Right hindlimb (tissue), 1 donor: Measurements from ENCODE around the gene COL15A1.
"Not testable (repeated sequence)": the region's sequence is repeated elsewhere in the genome, so short reads cannot be mapped to it uniquely, and the experiment has no call there.

Source experiments
- DNase-seq: peaks from one replicate; pipeline ENCODE4 v3.0.0-alpha.2; 2018

Gene COL15A1

DNA sequence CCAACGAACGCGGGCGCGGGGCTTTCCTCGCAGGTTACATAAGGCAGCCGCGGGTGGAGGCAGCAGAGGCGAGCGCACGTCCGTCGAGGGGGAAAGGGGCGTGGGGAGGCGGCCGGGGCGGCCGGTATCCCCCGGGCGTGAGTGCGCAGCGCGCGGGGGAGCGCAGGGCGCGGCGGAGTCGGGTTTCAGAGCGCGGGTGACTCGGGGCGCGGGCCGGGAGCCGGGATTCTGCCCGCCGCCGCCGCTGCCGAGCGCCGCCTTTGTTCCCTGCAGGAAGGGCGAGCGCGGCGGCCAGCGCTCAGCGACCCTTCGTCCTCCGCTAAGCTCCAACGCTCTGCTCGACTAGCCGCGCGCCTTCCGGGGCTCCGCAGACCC is at the start of gene COL15A1:
COL15A1 (plus strand) TSS at position 226 of the 375 bp plus-strand sequence. CDS start 155 bp downstream, outside the sequence.
- DNase-seq, result peak; percentile 66

DNA sequence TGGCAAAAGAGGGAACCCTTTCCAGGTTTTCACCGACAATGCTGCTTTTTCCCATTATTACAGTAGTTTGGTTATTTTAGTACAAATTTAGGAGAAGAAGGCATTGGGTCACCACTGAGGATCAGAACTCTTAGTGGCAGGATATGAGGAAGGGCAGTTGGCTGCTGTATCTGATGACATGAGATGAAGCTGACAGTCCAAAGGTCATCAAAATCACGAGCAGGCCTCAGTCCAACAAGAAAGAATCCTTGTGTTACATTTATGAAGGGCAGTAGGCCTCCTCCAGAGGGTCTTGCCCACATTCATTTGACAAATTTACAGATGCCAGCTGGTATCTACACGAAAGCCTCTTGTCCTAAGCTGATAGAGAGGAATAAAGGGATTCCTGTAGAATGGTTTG is 49.5 kb upstream of the COL15A1 start:
- DNase-seq, result no peak

DNA sequence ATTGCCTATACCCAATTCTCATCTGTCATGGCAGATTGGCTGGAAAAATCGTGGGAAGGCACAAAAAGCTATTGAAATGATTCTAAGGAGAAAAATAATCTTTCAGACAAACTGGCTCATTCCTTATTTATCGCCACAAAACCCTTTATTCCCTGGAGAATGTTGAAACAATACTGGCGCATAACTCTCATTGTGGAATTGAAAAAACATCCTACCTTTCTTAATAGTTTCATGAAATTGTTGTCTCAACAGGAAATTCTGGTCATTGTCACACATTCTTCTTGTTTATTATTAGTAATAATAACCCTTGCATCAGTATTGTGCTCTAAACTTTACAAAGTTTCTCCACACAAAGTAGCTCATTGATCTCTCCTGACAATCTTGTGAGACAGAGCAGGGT is 48.9 kb upstream of the COL15A1 start:
- DNase-seq, result no peak

DNA sequence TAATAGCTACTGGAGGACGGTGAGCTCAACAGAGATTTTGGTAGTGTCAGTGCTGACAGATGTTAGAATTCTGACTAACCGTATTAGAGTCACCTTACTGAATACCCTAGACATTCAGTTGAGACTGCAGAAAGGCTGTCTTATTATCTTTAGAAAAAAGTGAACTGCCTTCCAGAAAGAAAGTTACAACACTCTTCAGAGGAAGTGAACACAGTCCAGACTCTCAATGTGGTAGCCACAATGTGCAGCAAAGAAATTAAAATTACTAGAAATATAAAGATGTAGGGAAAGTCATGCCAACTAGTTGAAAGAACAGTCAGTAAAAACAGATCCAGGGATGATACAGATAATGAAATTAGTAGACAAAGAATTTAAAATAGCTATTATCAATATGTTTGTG is 47.1 kb upstream of the COL15A1 start:
- DNase-seq, result no peak

DNA sequence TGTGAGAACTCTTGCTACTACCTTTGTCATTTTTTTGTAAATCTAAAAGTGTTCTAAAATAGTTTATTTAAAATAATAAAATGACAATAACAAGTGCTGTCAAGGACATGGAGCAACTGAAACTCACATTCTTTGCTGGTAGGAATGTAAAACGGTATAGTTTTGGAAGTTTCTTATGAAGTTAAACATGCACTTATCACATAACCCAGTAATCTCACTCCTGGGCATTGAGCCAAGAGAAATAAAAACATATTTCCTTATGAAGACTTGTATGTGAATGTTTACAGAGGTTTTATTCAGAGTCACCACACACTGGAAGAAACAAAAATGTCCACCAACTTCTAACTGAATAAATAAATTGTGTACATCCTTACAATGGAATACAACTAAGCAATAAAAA is 46.0 kb upstream of the COL15A1 start:
- DNase-seq, result no peak

DNA sequence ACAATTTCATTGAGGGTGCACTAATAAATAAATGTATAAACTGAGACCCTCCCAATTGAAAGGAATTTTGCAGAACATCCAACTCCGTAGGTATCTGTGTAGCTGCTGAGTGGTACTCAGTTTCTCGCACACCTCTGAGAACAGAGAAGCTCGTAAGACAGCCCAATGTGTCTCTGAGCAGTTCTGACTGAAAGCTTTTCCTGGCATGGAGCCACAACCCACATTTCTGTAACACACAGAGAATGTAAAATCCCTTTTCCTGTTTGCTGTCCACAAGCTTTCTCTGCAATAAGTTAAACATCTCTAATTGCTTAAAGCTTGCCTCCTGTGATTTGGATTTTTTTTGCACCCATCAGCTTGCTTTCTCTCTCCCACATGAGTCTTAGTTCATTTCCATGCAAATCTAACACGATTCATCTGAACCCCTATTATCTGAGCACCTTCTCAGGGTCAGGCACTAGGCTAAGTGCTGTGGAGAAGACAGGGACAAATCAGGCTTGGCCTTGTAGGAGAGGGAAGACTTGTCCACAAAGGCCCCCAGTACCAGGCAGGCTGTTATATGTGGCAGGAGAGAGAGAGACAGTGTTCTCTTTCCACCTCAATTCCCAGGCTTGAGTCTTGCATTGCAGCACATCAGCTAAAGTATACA is 44.2 kb upstream of the COL15A1 start:
- peak; percentile 65 for DNase-seq

DNA sequence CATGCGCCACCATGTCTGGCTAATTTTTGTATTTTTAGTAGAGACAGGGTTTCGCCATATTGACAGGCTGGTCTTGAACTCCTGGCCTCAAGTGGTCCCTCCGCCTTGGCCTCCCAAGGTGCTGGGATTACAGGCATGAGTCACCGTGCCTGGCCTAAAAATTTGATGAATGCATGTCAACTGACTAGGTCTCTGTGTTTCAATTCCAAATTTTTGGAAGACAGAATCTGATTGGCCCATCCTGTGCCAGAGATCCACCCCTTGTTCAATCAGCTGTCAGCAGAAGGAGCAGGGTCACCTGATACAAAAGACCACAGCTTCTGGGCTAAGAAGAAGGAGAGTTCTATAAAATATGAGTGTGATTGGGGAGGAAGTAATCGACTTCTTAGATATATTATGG is 43.5 kb upstream of the COL15A1 start:
- DNase-seq, result no peak

DNA sequence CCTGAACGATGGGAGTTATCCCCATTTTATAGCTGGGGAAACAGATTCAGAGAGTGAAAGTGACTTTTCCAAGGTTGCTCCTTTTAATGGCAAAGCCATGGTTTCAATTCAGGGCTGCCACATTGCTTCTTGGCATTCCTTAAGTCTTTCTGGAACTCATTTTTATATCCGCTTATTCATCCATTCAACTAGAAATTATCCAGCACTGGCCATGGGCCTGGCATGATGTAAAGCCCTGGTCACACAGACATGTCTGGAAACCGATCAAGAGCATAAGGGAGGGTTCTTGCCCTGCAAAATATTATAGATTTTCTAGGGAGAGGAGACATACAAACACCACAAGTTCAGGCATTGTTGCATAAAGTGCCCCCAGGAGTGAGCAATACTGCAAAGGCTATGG is 43.0 kb upstream of the COL15A1 start:
- DNase-seq, result no peak

DNA sequence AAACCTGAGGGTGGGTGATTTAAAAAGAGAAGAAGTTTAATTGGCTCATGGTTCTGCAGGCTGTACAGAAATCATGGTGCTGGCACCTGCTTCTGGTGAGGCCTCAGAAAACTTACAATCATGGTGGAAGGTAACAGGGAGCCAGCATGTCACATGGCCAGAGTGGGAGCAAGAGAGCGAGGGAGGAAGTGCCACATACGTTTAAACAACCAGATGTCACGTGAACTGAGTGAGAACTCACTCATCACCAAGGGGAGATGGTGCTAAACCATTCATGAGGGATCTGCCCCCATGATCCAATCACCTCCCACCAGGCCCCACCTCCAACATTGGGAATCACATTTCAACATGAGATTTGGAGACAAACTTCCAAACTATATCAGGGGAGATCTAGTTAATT is 41.9 kb upstream of the COL15A1 start:
- not testable (repeated sequence) for DNase-seq

DNA sequence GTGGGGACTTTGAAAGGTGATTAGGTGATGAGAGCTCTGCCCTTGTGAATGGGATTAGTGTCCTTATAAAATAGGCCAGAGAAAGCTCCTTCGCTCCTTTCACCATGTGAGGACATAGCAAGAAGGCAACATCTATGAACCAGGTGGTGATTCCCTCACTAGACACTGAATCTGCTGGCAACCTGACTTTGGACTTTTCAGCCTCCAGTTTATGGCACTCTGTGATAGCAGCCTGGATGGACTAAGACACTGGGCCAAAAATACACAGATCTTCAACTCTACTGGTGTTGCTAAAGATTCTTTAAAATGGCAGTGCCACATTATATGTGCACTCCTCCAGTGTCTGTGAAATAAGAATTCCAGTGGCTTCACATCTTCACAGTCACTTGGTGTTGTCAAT is 41.2 kb upstream of the COL15A1 start:
- DNase-seq, result no peak

DNA sequence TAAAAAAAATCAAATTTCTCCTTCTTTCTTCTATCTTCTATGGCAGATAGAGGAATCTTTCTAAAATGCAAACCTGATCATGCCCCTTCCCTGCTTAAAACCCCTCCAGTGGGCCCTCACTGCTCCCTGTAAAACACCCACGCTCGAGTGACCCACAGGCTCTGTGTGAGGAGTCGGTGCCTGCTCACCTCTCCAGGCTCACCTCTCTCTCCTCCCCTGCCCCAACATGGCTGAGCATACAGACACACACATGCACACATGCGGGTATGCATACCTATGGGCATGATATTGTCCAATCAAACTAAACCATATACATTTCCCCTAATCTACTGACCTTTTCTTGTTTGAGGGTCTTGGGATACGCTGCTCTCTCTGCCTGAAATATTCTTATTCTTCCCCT is 40.8 kb upstream of the COL15A1 start:
- DNase-seq, result no peak

DNA sequence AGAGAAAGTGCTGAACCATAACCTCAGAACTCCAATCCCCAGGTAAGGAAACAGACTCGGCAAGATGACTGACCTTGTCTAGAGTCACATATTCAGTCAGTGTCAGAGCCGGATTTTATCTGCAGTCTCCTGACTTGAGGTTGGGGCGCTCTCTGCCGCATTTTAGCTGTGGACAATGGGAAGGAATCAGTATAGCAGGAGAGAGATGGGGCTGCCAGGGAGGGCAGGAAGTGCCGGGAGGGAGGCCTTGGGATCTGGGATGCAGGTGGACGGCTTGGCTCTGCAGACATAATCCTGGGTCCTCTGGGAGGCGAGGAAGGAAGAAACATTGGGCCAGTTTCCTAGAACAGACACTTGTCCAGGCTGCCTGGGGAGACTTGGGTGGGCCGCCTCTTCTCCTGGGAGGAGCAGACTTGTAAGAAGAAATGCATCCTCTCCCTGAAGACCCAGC is 39.7 kb upstream of the COL15A1 start:
- DNase-seq, result peak; percentile 70

DNA sequence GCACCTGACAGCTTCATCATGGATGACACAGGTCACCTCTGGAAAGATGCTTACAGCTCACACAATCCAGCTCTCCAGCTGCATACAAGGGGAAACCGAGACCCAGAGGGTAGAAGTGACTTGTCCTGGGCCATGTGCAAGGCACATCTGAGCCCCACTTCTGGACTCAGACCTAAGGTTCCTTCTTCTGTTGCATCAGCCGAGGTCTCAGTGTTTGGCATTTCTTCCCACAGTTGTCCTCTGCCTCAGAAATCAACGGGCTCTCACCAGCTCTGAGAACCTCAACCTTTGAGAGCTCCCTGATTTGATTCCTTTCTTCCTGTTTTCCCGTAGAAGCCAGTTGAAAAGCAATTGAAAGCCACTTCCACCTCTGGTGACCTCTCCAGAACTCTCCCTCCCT is 38.7 kb upstream of the COL15A1 start:
- DNase-seq, result no peak

DNA sequence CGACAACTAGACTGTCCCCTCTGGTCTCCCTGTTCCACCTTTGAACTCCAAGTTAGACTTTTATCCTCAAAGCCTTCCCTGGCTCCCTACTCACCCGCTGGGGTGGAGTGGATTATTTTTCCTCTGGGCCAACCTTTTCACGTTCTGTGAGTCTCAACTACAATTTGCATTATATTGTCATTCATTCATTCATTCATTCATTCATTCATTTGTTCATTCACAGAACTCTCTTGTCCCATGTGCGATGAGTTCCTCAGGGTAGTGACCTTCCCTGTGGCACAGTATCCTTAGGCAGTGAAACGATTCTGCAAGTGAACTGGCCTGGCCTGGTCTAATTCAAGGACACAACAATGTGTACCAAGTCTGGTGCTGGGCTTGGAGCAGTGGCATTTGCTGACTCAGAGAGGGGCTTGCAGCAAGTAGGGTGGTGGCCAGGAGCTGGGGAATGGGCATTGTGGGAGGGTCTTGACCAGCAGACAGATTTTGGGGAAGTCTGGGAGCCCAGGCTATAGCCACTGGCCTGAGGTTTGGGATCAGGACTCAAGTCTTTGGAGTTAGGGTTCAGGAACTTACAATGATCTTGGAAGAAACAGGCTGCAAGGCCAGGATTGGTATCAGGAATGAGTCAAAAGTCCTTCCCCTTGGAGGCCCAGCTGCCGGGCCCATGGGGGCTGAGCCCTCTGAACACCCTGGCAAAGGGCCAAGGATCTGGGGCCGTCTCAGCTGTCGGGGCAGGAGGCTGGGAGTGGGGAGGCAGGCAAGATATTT is 37.2 kb upstream of the COL15A1 start:
- peak; percentile 64 for DNase-seq

DNA sequence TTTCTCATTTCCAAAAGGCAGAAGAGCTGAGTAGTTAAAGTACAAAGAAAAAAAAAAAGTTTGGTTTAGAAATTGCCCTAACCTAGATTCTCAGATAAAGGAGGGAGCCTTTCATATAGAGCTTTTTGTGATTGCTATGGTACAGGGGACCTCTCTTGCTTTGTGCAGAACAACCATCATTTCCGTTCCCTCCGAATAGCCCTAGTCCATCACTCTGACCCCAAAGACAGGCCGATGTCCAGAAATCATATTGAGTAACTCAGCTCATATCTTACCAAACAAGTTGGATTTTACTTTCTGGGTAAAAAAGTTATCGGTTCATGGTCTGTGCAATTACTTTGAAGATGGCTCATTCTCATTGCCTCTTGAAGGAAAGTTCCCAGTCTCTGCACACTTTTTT is 36.7 kb upstream of the COL15A1 start:
- DNase-seq, result no peak

DNA sequence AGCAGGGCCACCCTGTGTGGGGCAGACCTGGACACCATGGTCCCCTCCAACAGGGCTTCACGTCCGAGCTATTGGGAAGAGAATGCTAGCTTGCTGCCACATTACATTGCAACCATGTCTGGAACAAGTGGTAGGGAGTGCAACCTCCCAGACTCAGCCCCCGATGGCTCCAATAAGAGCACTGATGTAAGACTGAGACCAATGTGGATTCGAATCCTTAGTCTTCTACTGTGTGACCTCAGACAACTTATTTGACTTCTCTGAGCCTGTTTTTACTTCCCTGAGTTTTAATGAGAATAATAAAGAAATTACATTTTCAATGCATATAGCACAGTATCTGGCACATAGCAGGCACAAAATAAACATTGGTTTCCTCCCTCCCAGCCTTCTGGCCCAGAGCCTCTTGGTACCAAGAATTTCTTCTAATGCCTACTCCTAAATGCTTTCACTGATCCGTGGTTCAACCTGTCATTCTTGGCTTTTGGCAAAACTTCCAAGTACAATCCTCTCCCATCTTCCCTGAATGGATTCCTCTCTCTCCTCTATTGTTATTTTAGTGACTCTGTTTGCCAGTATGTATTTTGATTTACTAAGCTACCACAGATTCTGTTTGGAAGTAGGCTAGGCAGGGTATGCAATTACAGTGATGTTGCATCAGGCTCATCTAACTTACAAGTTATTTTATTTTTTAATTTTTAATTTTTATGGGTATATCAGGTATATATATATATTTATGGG is 34.6 kb upstream of the COL15A1 start:
- DNase-seq, result no peak

DNA sequence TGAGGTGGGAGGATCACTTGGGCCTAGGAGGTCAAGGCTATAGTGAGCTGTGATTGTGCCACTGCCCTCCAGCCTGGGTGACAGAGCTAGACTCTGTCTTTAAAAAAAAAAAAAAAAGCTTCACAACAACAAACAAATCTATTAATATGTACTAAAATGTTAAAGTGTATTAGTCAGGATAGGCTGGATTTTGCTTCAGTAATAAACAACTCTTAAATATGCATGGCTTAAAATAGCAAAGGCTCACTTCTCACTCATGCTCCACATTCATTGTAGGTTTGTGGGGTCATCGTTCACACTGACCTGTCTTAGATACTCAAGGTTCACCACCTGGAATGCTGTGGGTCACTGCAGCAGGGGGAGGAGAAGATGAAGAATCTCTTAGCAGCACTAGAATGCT is 33.8 kb upstream of the COL15A1 start:
- no peak for DNase-seq

DNA sequence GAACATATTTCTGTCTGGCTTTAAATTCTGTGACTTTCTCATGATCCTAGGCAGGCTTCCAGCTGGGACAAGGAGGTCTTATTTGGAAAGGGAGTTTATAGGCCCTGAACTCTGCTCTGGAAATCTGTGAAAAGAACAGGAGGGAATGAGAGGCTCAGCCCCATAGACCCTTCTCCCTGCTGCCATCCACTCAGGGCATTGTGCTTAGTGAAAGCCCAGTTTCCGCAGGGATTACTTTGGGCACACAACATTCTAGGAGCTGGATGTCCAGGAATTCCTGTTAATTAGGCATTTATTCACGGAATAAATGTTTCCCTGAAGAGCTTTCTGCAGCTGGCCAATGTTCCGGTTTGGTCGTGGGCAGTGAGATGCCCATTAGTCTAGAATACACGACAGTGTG is 32.7 kb upstream of the COL15A1 start:
- DNase-seq, result no peak

DNA sequence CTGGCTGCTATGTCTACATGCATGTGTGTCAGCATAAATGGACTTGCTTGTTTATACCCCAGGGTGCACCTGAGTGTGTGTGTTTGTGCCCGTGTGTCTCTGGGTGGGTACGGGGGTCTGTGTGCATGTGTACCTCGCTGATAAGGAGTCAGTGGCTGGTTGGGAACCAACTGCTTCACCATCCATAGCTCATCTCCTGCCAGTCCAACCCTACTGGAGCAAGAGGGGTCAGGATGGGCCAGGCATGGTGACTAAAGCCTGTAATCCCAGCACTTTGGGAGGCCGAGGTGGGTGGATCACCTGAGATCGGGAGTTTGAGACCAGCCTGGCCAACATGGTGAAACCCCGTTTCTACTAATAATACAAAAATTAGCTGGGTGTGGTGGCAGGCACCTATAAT is 32.0 kb upstream of the COL15A1 start:
- DNase-seq, result not testable (repeated sequence)

DNA sequence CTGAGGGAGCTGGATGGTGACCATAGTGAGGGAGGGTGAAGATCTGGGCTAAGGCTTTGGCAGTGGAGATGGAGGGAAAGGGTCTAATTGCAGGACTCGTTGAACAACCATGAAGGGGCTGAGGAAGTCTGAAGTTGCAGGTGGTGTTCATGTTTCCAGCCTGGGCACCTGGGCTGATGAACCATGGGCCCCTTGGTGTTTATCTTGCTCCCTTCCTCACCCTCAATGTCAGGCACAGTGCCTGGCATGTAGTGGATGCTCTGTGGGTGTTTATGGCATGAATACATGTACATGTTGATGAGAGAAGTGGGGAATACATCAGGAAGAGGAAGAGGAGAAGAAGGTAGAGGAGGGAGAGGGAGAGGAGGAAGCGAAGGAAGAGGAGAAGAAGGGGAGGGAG is 31.3 kb upstream of the COL15A1 start:
- no peak for DNase-seq

DNA sequence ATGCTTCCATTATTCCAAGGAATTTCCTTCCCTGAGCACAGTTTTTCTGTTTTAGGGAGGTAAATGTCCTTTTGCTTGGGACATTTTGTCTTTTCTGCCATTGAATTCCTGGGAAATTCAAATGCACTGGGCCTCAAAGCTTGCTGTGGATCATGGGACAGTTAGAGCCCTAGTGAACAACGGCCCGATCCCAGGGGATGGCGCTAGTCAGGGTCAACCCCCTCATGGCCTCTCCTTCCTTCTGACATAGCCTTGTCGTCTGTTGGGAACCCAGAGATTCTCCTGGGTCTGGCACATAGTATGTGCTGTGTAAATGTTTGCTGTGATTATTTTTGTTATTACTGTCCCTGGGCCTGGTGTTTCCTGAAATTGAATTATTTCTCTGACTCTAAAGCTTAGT is 30.7 kb upstream of the COL15A1 start:
- DNase-seq, result no peak

DNA sequence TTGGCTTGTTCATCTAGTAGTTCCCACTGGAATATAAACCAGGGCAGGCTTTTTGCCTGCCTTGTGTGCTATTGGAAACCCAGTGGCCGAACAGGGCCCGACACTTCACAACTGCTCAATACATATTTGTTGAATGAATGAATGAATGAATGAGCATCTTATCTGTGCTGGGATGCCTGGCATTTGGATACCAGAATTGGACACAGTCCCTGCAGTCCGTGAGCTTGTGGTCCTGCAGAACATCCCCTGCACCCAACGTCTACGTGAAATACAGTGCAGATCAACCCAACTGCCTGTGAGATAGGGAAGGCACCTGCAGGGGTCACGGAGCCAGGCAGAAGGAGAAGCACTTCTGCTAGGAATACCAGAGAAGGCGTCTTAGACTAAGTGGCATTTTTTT is 30.0 kb upstream of the COL15A1 start:
- DNase-seq, result no peak

DNA sequence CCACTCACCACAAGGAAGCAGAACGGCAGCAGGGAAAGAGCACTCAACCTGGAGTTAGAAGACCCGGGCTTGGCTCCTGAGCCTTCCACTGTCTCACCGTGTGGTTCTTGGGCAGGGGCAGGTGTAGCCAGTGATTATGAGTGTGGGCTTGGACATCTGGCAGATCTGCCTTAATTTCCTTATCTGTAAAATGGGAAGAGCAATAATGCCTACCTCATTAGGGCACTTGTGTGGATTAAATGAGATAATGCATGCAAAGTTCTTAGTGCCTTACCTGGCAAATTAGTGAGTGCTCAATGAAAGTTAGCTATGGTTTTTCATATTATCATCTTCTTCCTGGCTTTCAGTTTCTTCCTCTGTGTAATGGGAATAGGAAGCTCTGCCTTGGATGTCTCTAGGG is 28.1 kb upstream of the COL15A1 start:
- no peak for DNase-seq

DNA sequence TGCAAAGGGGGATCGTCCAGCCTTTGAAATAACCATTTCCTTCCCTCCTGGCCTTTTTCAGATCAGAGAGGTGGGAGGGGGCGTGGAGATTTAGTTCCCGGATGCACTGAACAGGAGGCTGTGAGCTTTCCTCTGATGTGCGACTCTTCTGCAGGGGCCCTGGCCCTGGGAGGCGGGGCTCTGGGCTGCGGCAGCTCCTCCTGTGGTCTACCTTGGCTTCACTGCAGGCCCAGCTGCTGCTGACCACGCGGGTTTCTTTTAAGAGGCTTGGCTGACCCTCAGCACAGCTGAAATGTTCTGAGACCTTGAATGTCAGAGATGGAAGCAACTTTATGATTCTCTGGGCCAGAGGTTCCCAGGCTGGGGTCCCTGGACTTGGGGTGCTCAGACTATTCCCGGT is 27.0 kb upstream of the COL15A1 start:
- peak; percentile 91 for DNase-seq
